ENCODE results near the gene TCF20. TPM values are rescaled to one million over a fixed set of nuclear protein-coding genes. Genes with fewer than 3 reads are reported as not detected.
A peak's percentile ranks its signal among the peaks of the same experiment; 100 is the strongest.

Gene TCF20
- total and polyA plus RNA-seq, 2 experiments from 2014 or later, result 0.64 to 17.2 TPM

DNA sequence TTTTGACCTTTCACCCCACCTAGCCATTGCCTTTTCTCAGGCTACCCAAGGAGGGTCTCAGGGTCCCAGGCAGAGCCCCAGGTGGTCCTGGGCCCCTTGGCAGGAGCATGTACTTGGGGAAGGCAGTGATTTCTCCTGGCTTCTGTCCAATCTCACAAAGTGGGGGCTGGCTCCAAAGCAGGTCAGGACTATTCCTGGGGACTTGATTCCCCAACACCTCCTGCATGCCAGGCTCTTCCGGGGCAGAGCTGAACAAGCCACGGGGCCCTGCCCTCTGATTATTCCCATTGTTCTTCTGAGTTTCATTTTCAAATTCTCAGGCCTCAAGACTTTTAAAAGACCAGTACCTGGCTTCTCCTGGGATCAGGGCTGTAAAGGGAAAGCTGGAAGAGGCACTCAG, 1.5 kb upstream of the TCF20 start:
- Histone ChIP-seq H3K4me3 (no peak overlapping the region), H3K79me2 (ENCODE audit: insufficient read depth) (peaks cover 31% of the 10 kb centered on the region), H3K4me1 (ENCODE audit: insufficient read depth) (no peaks in the 10 kb centered on the region), H4K20me1 (ENCODE audit: insufficient read depth) (peaks cover 5% of the 10 kb centered on the region; the same call in 1 of the 2 replicates), H3K4me2 (ENCODE audit: unreplicated experiment) (no peak overlapping the region), H3K36me3 (ENCODE audit: low read depth) (no peaks in the 10 kb centered on the region), H3K9me2 (ENCODE audit: insufficient read depth) (no peaks in the 10 kb centered on the region), H3K9ac (no peak overlapping the region), H3K27me3 (replicated peaks; ENCODE audit: insufficient read depth) (no peaks in the 10 kb centered on the region), H3K9me3 (ENCODE audit: low read depth) (no peaks in the 10 kb centered on the region), H2AFZ (no peak overlapping the region), H3K27ac (no peak overlapping the region), H3F3A (ENCODE audit: insufficient read depth) (peaks cover 6% of the 10 kb centered on the region; the same call in 1 of the 2 replicates)
- TF ChIP-seq EZH2 (IDR thresholded peaks at IDR 0.05; ENCODE audit: insufficient read depth, poor library complexity, severe bottlenecking), result no peak
- in situ Hi-C loops (cut with MboI), result no loop called here
- no peak for DNase-seq
- WGBS, 2 experiments (ENCODE audit: low coverage in 1 of 2, low lambda C conversion rate in 2 of 2, missing lambda C conversion rate in 2 of 2), result 59 to 78% methylated on average over 2 of the region's 2 CpGs

- H3K27ac ChIP-seq, result no peak overlapping the region
- H3K4me2 ChIP-seq (ENCODE audit: unreplicated experiment), result peak overlapping the region; percentile 24
- no peak for DNase-seq
- H3K9me3 ChIP-seq (ENCODE audit: low read depth), result no peaks in the 10 kb centered on the region
- H3K27me3 ChIP-seq (replicated peaks; ENCODE audit: insufficient read depth), result no peaks in the 10 kb centered on the region
- H3K4me1 ChIP-seq (ENCODE audit: insufficient read depth), result no peaks in the 10 kb centered on the region
- H3F3A ChIP-seq (ENCODE audit: insufficient read depth), result peaks cover 6% of the 10 kb centered on the region; the same call in 1 of the 2 replicates
- in situ Hi-C loops (cut with MboI), result no loop called here
- H2AFZ ChIP-seq, result peak overlapping the region; percentile 80
- H3K4me3 ChIP-seq, result peak overlapping the region; percentile 99; the same call in 1 of the 2 replicates
- TF ChIP-seq EZH2 (IDR thresholded peaks at IDR 0.05; ENCODE audit: insufficient read depth, poor library complexity, severe bottlenecking) (no peak), EZH2phosphoT487 (IDR thresholded peaks at IDR 0.05; ENCODE audit: insufficient read depth, low read depth) (no peak)
- WGBS, 2 experiments (ENCODE audit: low coverage in 1 of 2, low lambda C conversion rate in 2 of 2, missing lambda C conversion rate in 2 of 2), result 87 to 88% methylated on average over 20 of the region's 20 CpGs
- no peaks in the 10 kb centered on the region for H3K9me2 ChIP-seq (ENCODE audit: insufficient read depth)
- H3K9ac ChIP-seq, result no peak overlapping the region
- peaks cover 37% of the 10 kb centered on the region for H3K79me2 ChIP-seq (ENCODE audit: insufficient read depth)
- H4K20me1 ChIP-seq (ENCODE audit: insufficient read depth), result peaks cover 12% of the 10 kb centered on the region
- H3K36me3 ChIP-seq (ENCODE audit: low read depth), result no peaks in the 10 kb centered on the region
Measured at GRCh38 chr22:42271191-42271813, 849 bp upstream of the TCF20 start.

DNA sequence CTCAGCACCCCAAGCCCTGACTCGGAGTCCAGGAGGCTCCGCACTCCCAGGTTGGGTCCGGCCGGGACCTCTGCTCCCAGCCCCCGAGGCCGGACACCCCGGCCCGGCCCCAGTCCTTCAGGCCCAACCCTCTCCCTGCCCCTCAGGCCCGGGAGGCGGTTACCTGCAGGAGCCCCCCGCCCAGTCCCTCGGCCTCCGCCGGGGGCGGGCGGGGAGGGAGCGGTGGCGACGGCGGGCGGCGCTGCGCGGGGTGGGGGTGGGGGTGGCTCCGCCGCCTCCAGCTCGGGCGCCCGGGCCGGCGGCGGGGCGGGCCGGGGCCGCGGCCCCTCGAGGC, 310 bp downstream of the TCF20 start:
- Histone ChIP-seq H3K36me3 (ENCODE audit: low read depth) (no peaks in the 10 kb centered on the region), H2AFZ (peak overlapping the region; percentile 79), H3K9me3 (ENCODE audit: low read depth) (no peaks in the 10 kb centered on the region), H3K4me3 (peak overlapping the region; percentile 99), H3K9ac (peak overlapping the region; percentile 88), H3K9me2 (ENCODE audit: insufficient read depth) (no peaks in the 10 kb centered on the region), H4K20me1 (ENCODE audit: insufficient read depth) (peaks cover 20% of the 10 kb centered on the region), H3K79me2 (ENCODE audit: insufficient read depth) (peaks cover 49% of the 10 kb centered on the region), H3F3A (ENCODE audit: insufficient read depth) (peaks cover 6% of the 10 kb centered on the region; the same call in 1 of the 2 replicates), H3K27ac (peak overlapping the region; percentile 46), H3K4me2 (ENCODE audit: unreplicated experiment) (peak overlapping the region; percentile 77), H3K4me1 (ENCODE audit: insufficient read depth) (no peaks in the 10 kb centered on the region), H3K27me3 (replicated peaks; ENCODE audit: insufficient read depth) (no peaks in the 10 kb centered on the region)
- 0 to 2% methylated on average over 3 to 19 of the region's 37 CpGs for WGBS, 2 experiments (ENCODE audit: low coverage in 1 of 2, low lambda C conversion rate in 2 of 2, missing lambda C conversion rate in 2 of 2)
- DNase-seq, result no peak
- TF ChIP-seq EZH2 (IDR thresholded peaks at IDR 0.05; ENCODE audit: insufficient read depth, poor library complexity, severe bottlenecking) (no peak), EZH2phosphoT487 (IDR thresholded peaks at IDR 0.05; ENCODE audit: insufficient read depth, low read depth) (no peak)
- in situ Hi-C loops (cut with MboI), result no loop called here

DNA sequence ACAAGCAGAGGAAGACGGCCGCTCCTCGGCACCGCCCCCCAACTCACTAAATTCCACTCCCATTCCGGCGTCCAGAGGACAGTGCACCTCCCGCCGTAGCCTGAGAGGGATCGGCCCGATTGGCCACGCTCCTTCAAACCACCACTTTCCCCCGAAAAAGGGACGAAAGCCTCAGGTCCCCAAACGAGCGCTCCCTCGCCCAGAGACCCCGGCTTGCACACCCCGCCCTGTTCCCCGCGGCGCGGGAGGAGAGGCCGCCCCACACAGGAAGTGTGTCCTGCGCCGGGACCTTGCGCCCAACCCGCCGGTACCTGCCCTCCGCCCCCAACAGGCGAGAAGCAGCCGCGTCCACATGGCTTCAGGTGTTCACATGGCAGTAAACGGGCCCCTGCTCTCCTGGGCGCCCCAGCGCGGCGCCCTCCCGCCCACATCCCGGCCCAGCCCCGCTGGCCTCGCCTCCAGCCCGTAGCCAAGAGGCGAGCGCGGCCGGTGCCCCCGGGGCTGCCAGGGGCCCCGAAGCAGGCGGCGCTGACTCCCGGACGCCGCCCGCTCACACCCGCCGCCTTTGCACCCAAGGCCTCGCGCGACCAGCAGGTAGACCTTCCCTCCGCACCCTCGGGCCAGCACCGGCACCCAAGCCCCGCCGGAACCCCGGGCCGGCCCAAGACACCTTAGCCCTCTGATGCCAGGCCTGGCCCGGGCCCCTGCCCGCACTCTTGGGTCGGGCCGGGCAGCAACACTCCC, 849 bp downstream of the TCF20 start:
- TF ChIP-seq EZH2 (IDR thresholded peaks at IDR 0.05; ENCODE audit: insufficient read depth, poor library complexity, severe bottlenecking) (no peak), EZH2phosphoT487 (IDR thresholded peaks at IDR 0.05; ENCODE audit: insufficient read depth, low read depth) (no peak)
- Histone ChIP-seq H3K27me3 (replicated peaks; ENCODE audit: insufficient read depth) (no peaks in the 10 kb centered on the region), H3K9ac (peak overlapping the region; percentile 88), H3K36me3 (ENCODE audit: low read depth) (no peaks in the 10 kb centered on the region), H4K20me1 (ENCODE audit: insufficient read depth) (peaks cover 23% of the 10 kb centered on the region), H3F3A (ENCODE audit: insufficient read depth) (peaks cover 6% of the 10 kb centered on the region; the same call in 1 of the 2 replicates), H3K27ac (peak overlapping the region; percentile 46), H3K4me1 (ENCODE audit: insufficient read depth) (no peaks in the 10 kb centered on the region), H3K4me3 (peak overlapping the region; percentile 99), H3K9me2 (ENCODE audit: insufficient read depth) (no peaks in the 10 kb centered on the region), H3K4me2 (ENCODE audit: unreplicated experiment) (peak overlapping the region; percentile 77), H2AFZ (peak overlapping the region; percentile 79), H3K9me3 (ENCODE audit: low read depth) (no peaks in the 10 kb centered on the region), H3K79me2 (ENCODE audit: insufficient read depth) (peaks cover 54% of the 10 kb centered on the region)
- WGBS, 2 experiments (ENCODE audit: low coverage in 1 of 2, low lambda C conversion rate in 2 of 2, missing lambda C conversion rate in 2 of 2), result 1% methylated on average over 33 to 63 of the region's 70 CpGs
- in situ Hi-C loops (cut with MboI), result no loop called here
- peak; percentile 59 for DNase-seq
